Lower leg skin (tissue), 3 donors: Measurements from ENCODE around the gene SLC16A3.

Experiments used
- POLR2A ChIP-seq, 2 donors: fragments of 450-650 bp; IDR thresholded peaks; one replicate each; pipeline ENCODE4 v1.6.1; 2016 to 2017; ENCODE audit warnings: antibody characterized with exemption in 2 of 2, mild to moderate bottlenecking in 1 of 2, moderate library complexity in 1 of 2
- TF ChIP-seq, protein P1 (sequence below), 3 donors: fragments of 450-650 bp; IDR thresholded peaks; one replicate each; pipeline ENCODE4 v1.5.1; 2016; ENCODE audit warnings: antibody characterized with exemption in 3 of 3, mild to moderate bottlenecking in 3 of 3, moderate library complexity in 2 of 3

- TF ChIP-seq, protein P1, sequence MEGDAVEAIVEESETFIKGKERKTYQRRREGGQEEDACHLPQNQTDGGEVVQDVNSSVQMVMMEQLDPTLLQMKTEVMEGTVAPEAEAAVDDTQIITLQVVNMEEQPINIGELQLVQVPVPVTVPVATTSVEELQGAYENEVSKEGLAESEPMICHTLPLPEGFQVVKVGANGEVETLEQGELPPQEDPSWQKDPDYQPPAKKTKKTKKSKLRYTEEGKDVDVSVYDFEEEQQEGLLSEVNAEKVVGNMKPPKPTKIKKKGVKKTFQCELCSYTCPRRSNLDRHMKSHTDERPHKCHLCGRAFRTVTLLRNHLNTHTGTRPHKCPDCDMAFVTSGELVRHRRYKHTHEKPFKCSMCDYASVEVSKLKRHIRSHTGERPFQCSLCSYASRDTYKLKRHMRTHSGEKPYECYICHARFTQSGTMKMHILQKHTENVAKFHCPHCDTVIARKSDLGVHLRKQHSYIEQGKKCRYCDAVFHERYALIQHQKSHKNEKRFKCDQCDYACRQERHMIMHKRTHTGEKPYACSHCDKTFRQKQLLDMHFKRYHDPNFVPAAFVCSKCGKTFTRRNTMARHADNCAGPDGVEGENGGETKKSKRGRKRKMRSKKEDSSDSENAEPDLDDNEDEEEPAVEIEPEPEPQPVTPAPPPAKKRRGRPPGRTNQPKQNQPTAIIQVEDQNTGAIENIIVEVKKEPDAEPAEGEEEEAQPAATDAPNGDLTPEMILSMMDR (IDR thresholded peaks at IDR 0.05) = no peak
- TF ChIP-seq POLR2A (IDR thresholded peaks at IDR 0.05) = no peak
Measured at GRCh38 chr17:82245134-82246039, 16.5 kb downstream of the SLC16A3 start.
